KMS-11 (cell line): ENCODE data around the gene R3HCC1L.

Experiments used
- H2AFZ ChIP-seq: fragments of 200-600 bp; sonication (generic); 2 replicates; pipeline ENCODE4 v1.6.1; 2016; ENCODE audit warnings: antibody characterized with exemption, mixed run types, low read depth
- H3K27ac ChIP-seq: fragments of 200-600 bp; sonication (generic); 2 replicates; pipeline ENCODE4 v1.6.1; 2016; ENCODE audit warnings: mild to moderate bottlenecking, mixed run types
- H3K27me3 ChIP-seq: fragments of 200-600 bp; sonication (generic); 2 replicates; pipeline ENCODE4 v1.6.1; 2017; ENCODE audit warnings: mild to moderate bottlenecking, low read depth, mixed run types, moderate library complexity; ENCODE audit not compliant: insufficient read depth
- H3K36me3 ChIP-seq: fragments of 200-600 bp; sonication (generic); 2 replicates; pipeline ENCODE4 v1.6.1; 2017; ENCODE audit warnings: mild to moderate bottlenecking, mixed run types; ENCODE audit not compliant: insufficient read depth
- H3K4me1 ChIP-seq: fragments of 200-600 bp; sonication (generic); 2 replicates; pipeline ENCODE4 v1.6.1; 2016; ENCODE audit warnings: mild to moderate bottlenecking, low read depth, mixed run types; ENCODE audit not compliant: poor library complexity, severe bottlenecking
- H3K4me2 ChIP-seq: fragments of 200-600 bp; sonication (generic); 2 replicates; pipeline ENCODE4 v1.7.0; 2016; ENCODE audit warnings: mild to moderate bottlenecking, mixed run types
- H3K4me3 ChIP-seq: fragments of 200-600 bp; sonication (generic); IDR thresholded peaks from 2 replicates; pipeline ENCODE4 v1.6.1; 2017; ENCODE audit warnings: low read depth, low read length, mixed read lengths; ENCODE audit not compliant: insufficient read depth
- H3K79me2 ChIP-seq: fragments of 200-600 bp; sonication (generic); 2 replicates; pipeline ENCODE4 v1.6.1; 2016; ENCODE audit warnings: low read depth, mixed run types; ENCODE audit not compliant: insufficient read depth
- H3K9ac ChIP-seq: fragments of 200-600 bp; sonication (generic); 2 replicates; pipeline ENCODE4 v1.6.1; 2016; ENCODE audit warnings: mild to moderate bottlenecking, mixed run types
- H4K20me1 ChIP-seq: fragments of 200-600 bp; sonication (generic); 2 replicates; pipeline ENCODE4 v1.6.1; 2016; ENCODE audit warnings: mild to moderate bottlenecking, mixed run types; ENCODE audit not compliant: insufficient read depth
- CTCF ChIP-seq: fragments of 200-600 bp; sonication (generic); conservative IDR thresholded peaks from 2 replicates; pipeline ENCODE4 v1.6.1; 2017; ENCODE audit warnings: low read depth, mild to moderate bottlenecking, antibody characterized with exemption, low read length, moderate library complexity, mixed read lengths

R3HCC1L gene

DNA sequence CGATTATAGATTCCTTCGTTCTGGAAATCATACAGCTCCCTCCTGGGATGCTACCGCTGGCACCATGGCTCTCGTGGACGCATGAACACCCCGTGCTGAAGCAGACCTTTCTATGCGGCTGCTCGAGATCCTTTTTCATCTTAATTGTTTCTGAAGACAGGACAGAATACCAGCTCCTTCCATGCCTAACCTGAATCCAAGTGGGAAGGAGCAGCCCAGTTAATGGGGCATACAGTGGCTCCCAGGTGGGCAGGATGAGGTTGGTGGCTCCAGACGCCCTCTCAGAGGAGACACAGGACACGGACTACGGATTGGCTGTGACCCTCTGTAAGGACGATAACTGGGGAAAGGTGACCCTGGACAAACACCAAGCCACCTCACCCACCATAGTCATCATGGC lies 152.0 kb downstream of the R3HCC1L start:
- Histone ChIP-seq H2AFZ (no peak overlapping the region), H4K20me1 (no peaks in the 10 kb centered on the region), H3K4me1 (no peaks in the 10 kb centered on the region), H3K79me2 (no peaks in the 10 kb centered on the region), H3K27ac (no peak overlapping the region), H3K9ac (no peak overlapping the region), H3K36me3 (no peaks in the 10 kb centered on the region), H3K4me3 (no peak overlapping the region), H3K27me3 (no peaks in the 10 kb centered on the region), H3K4me2 (no peak overlapping the region)
- no peak for TF ChIP-seq CTCF

DNA sequence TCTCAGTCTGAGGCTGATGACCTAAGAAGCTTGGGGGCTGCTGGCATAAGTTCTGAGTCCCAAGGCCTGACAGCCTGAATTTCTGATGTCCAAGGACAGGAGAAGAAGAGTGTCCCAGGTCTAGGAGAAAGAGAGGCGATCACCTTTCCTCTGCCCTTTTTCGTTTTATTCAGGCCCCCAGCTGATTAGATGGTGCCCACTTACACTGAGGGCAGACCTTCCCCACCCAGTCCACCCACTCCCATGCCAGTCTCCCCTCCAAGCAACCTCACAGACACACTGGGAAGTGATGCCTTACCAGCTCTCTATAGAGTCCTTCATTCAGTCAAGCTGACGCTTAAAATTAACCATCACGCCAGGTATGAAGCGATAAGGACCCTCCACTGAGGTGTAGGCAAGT lies 152.9 kb downstream of the R3HCC1L start:
- Histone ChIP-seq H3K9ac (no peak overlapping the region), H3K27ac (no peak overlapping the region), H3K4me2 (no peak overlapping the region), H3K4me1 (no peaks in the 10 kb centered on the region), H3K27me3 (no peaks in the 10 kb centered on the region), H4K20me1 (no peaks in the 10 kb centered on the region), H2AFZ (no peak overlapping the region), H3K4me3 (no peak overlapping the region), H3K36me3 (no peaks in the 10 kb centered on the region), H3K79me2 (no peaks in the 10 kb centered on the region)
- TF ChIP-seq CTCF: no peak

DNA sequence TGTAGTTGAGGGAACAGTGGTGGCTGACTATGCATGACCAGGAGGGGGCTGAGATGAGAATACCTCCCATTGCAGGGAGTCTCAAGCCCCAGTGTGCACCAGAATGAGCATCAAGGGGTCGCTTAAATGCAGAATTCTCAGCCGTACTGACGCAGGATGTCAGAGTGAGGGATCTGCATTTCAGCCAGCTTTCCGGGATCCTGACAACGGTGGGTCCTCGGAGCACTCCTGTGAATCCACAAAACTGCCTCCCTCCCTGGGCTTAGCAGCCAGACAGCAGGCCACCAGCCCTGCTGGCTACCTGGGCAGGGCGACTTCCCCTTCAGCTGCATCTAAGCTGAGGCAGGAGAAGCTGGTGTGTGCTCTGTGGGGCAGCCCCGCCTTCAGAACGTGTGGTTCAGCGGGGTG lies 155.3 kb downstream of the R3HCC1L start:
- Histone ChIP-seq H3K27me3 (no peaks in the 10 kb centered on the region), H3K36me3 (no peaks in the 10 kb centered on the region), H3K4me1 (peaks cover 15% of the 10 kb centered on the region), H3K4me3 (no peak overlapping the region), H2AFZ (no peak overlapping the region), H4K20me1 (no peaks in the 10 kb centered on the region), H3K79me2 (no peaks in the 10 kb centered on the region), H3K4me2 (no peak overlapping the region), H3K27ac (no peak overlapping the region), H3K9ac (no peak overlapping the region)
- TF ChIP-seq CTCF: no peak

GRCh38 chr10:98292971-98293370 lies 158.5 kb downstream of the R3HCC1L start:
- TF ChIP-seq CTCF: no peak
- H3K27me3 ChIP-seq: no peaks in the 10 kb centered on the region
- no peak overlapping the region for H2AFZ ChIP-seq
- no peaks in the 10 kb centered on the region for H3K36me3 ChIP-seq
- no peaks in the 10 kb centered on the region for H4K20me1 ChIP-seq
- no peak overlapping the region for H3K27ac ChIP-seq
- no peak overlapping the region for H3K9ac ChIP-seq
- H3K4me2 ChIP-seq: no peak overlapping the region
- H3K4me3 ChIP-seq: no peak overlapping the region
- no peaks in the 10 kb centered on the region for H3K79me2 ChIP-seq
- peaks cover 27% of the 10 kb centered on the region for H3K4me1 ChIP-seq
